Peyer's patch (tissue), 4 donors: ENCODE measurements around the gene ATP8B4. TPM values are rescaled to one million over a fixed set of nuclear protein-coding genes. Genes with fewer than 3 reads are reported as not detected.

Source experiments
- DNase-seq, 3 donors: peaks; one replicate each; pipeline ENCODE4 v3.0.0-alpha.2; 2017 to 2019
- H3K27ac ChIP-seq, 4 donors: fragments of 200-600 bp; sonication (generic); one replicate each; pipeline ENCODE4 v1.5.1; 2016 to 2019
- H3K27me3 ChIP-seq, 2 donors: fragments of 200-600 bp; sonication (generic); one replicate each; pipeline ENCODE4 v1.5.1; 2019
- H3K36me3 ChIP-seq, 3 donors: fragments of 200-600 bp; sonication (generic); one replicate each; pipeline ENCODE4 v1.5.1; 2016 to 2019
- H3K4me1 ChIP-seq, 4 donors: fragments of 200-600 bp; sonication (generic); one replicate each; pipeline ENCODE4 v1.5.1; 2016 to 2019
- H3K4me3 ChIP-seq, 4 donors: fragments of 200-600 bp; sonication (generic); 1 replicate in 3 of 4; 2 replicates in 1 of 4; pipeline ENCODE4 v1.5.1; 2016 to 2019; ENCODE audit warnings: mild to moderate bottlenecking in 1 of 4
- H3K9me3 ChIP-seq, 4 donors: fragments of 200-600 bp; sonication (generic); one replicate each; pipeline ENCODE4 v1.5.1; 2016 to 2019; ENCODE audit warnings: mild to moderate bottlenecking in 1 of 4
- POLR2A ChIP-seq, 2 donors: fragments of 450-650 bp; IDR thresholded peaks; one replicate each; pipeline ENCODE4 v1.5.1; 2017; ENCODE audit warnings: antibody characterized with exemption in 2 of 2, mild to moderate bottlenecking in 2 of 2, moderate library complexity in 2 of 2
- total RNA-seq, 4 donors: library from RNA; depleted of rRNA; stranded (reverse); fragments of >200 nt; gene quantifications; one replicate each; pipeline ENCODE4 v1.1.0, GENCODE V29; 2016
- TF ChIP-seq, protein P1 (sequence below), 6 experiments: fragments of 450-650 bp in 4 of 6; fragments of 200-600 bp in 2 of 6; sonication (generic) in 1 of 6; IDR thresholded peaks; one replicate each; pipeline ENCODE4 v1.5.1; 2017 to 2019; ENCODE audit warnings: antibody characterized with exemption in 6 of 6, mild to moderate bottlenecking in 3 of 6, moderate library complexity in 1 of 6

Gene ATP8B4
- total RNA-seq, 4 donors from 2014 or later, result 1.4 to 13.2 (median 8.7) TPM

DNA sequence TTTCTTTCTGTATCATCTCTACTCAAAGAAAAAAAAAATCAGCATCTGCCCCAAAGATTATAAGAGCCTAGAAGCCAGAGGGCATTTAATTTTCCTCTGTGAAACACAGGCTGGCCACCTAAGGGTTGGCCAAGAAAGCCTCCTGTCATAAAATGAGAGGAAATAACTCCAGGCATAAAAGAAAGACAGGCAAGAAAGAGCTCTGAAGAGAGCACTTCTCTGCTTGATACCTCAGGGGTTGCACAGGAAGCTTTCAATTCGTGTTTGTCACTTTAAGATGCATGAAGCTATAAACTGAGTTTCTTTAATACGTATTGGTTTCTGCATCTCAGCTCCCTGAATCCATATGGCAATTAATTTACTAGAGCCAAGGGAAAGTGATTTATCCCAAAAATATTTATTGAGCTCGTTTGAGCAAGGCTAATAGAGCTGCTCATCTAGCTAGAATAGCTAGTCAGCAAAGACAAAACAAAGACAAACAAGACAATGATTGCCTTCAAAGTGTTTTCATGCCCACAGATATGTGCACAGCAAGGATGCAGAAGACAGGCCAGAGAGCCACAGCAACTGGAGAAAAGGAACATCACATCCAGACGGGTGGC is 35.5 kb downstream of the ATP8B4 start:
- H3K27ac ChIP-seq, result no peak overlapping the region
- no peaks in the 10 kb centered on the region for H3K27me3 ChIP-seq
- H3K36me3 ChIP-seq, result no peaks in the 10 kb centered on the region
- TF ChIP-seq POLR2A (IDR thresholded peaks at IDR 0.05), result no peak
- TF ChIP-seq, protein P1, sequence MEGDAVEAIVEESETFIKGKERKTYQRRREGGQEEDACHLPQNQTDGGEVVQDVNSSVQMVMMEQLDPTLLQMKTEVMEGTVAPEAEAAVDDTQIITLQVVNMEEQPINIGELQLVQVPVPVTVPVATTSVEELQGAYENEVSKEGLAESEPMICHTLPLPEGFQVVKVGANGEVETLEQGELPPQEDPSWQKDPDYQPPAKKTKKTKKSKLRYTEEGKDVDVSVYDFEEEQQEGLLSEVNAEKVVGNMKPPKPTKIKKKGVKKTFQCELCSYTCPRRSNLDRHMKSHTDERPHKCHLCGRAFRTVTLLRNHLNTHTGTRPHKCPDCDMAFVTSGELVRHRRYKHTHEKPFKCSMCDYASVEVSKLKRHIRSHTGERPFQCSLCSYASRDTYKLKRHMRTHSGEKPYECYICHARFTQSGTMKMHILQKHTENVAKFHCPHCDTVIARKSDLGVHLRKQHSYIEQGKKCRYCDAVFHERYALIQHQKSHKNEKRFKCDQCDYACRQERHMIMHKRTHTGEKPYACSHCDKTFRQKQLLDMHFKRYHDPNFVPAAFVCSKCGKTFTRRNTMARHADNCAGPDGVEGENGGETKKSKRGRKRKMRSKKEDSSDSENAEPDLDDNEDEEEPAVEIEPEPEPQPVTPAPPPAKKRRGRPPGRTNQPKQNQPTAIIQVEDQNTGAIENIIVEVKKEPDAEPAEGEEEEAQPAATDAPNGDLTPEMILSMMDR (IDR thresholded peaks at IDR 0.05), result no peak
- H3K4me3 ChIP-seq, result no peak overlapping the region
- H3K4me1 ChIP-seq, result no peaks in the 10 kb centered on the region
- no peaks in the 10 kb centered on the region for H3K9me3 ChIP-seq
- no peak for DNase-seq

DNA sequence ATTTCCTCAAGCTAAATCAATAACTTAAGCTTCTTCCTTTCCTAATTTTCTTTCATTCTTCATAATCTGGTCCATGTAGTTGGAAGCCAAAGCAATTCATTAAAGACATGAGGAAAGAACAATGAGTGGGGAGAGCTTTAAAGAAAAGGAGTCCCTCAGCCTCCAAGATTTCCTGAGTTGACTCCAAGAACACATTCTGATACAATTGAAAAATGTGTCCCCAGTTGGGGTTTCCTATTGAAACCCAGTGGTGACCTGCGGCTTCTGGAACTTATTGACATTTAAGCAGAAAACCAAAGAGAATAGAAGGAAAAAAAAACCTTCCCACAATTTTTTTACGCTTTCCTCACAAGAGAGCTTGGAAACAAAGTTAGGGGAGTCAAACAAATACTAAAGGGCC is 37.0 kb downstream of the ATP8B4 start:
- Histone ChIP-seq H3K4me3 (no peak overlapping the region), H3K27ac (no peak overlapping the region), H3K36me3 (no peaks in the 10 kb centered on the region), H3K4me1 (no peaks in the 10 kb centered on the region), H3K9me3 (no peaks in the 10 kb centered on the region), H3K27me3 (no peaks in the 10 kb centered on the region)
- TF ChIP-seq, protein P1 (IDR thresholded peaks at IDR 0.05), result no peak
- TF ChIP-seq POLR2A (IDR thresholded peaks at IDR 0.05), result no peak
- no peak for DNase-seq

DNA sequence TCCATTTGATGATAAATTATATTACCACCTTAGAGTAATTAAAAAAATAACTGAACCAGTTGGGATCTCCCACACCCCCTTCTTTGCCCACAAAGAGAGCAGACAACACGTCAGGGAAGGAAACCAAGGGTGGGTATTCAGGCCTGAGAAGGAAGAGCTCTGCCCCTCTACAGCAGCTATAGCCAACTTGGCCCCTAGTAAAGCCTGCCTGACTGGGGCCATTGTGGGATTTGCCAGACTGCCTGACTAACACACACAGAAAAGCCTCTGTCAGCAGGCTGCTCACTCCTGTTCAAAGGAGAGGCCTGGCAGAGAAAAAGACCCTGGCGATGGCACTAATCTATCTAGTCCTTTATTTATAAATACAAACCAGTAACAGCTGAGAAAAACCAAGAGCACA is 41.4 kb downstream of the ATP8B4 start:
- H3K4me3 ChIP-seq, result no peak overlapping the region
- TF ChIP-seq, protein P1 (IDR thresholded peaks at IDR 0.05), result no peak
- TF ChIP-seq POLR2A (IDR thresholded peaks at IDR 0.05), result no peak
- H3K4me1 ChIP-seq, result no peaks in the 10 kb centered on the region
- DNase-seq, result no peak
- no peaks in the 10 kb centered on the region for H3K9me3 ChIP-seq
- no peaks in the 10 kb centered on the region for H3K27me3 ChIP-seq
- no peaks in the 10 kb centered on the region for H3K36me3 ChIP-seq
- no peak overlapping the region for H3K27ac ChIP-seq

DNA sequence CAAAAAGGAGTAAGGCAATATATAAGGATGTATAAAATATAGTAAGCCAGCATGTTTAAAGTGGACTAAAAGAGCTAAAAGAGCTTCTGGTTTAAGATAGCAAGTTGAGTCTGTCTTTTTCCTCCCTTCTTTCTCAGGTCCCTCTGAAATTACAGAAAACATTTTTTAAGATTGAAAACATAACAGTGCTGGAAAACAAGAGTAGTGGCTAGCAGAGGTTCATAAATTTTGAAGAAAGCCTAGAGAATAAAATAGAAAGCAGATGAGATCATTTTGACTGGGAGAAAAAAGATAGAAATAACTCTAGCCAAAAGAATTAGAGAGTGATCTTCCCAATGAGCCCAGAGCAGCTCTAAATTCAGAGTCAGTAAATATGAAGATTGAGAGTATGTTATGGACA is 41.9 kb downstream of the ATP8B4 start:
- Histone ChIP-seq H3K36me3 (no peaks in the 10 kb centered on the region), H3K27me3 (no peaks in the 10 kb centered on the region), H3K4me1 (no peaks in the 10 kb centered on the region), H3K27ac (no peak overlapping the region), H3K4me3 (no peak overlapping the region), H3K9me3 (no peaks in the 10 kb centered on the region)
- TF ChIP-seq, protein P1 (IDR thresholded peaks at IDR 0.05), result no peak
- TF ChIP-seq POLR2A (IDR thresholded peaks at IDR 0.05), result no peak
- no peak for DNase-seq

DNA sequence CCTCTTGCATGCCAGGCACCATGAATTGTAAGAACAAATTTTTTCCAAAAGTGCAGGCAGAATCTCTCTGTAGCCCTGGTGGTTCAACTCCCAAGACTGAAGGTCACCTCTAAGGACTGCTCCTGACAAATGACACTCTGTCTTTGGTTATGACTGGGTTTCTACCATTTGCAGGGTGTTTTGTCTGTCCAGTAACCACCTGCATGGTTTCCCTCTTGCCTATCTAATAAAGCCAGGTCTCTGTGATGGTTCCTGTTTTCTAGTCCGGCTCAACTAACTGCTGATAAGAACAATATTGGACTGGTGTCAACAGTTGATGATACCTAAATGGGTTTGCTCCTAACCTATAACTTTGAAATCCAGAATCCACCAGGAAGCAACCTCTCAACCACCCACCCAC is 43.7 kb downstream of the ATP8B4 start:
- no peak for TF ChIP-seq POLR2A (IDR thresholded peaks at IDR 0.05)
- TF ChIP-seq, protein P1 (IDR thresholded peaks at IDR 0.05), result no peak
- no peaks in the 10 kb centered on the region for H3K4me1 ChIP-seq
- no peaks in the 10 kb centered on the region for H3K27me3 ChIP-seq
- no peaks in the 10 kb centered on the region for H3K9me3 ChIP-seq
- H3K36me3 ChIP-seq, result no peaks in the 10 kb centered on the region
- no peak for DNase-seq
- H3K4me3 ChIP-seq, result no peak overlapping the region
- no peak overlapping the region for H3K27ac ChIP-seq
